ENCODE measurements around the gene PLEKHA7. TPM values are rescaled to one million over a fixed set of nuclear protein-coding genes. Genes with fewer than 3 reads are reported as not detected.

The PLEKHA7 gene
- total RNA-seq, 1 donor from 2014 or later = 18.2 TPM

- no peak for DNase-seq (ENCODE audit: low read depth, low spot score)
- no peak for TF ChIP-seq CTCF (conservative IDR thresholded peaks at IDR 0.05)
- no peaks in the 10 kb centered on the region for H3K27me3 Mint-ChIP-seq (ENCODE audit: low read depth)
- H3K9me3 Mint-ChIP-seq = no peaks in the 10 kb centered on the region
- peaks cover 8% of the 10 kb centered on the region for H3K4me1 Mint-ChIP-seq
- no peak overlapping the region for H3K4me3 Mint-ChIP-seq
- H3K36me3 Mint-ChIP-seq (ENCODE audit: low read depth) = peaks cover 3% of the 10 kb centered on the region
- peak overlapping the region; percentile 32 for H3K27ac Mint-ChIP-seq (ENCODE audit: unreplicated experiment)
Observed at GRCh38 chr11:16806791-16807190, 207.4 kb downstream of the PLEKHA7 start.

GRCh38 chr11:16805938-16806337 lies 208.3 kb downstream of the PLEKHA7 start:
- TF ChIP-seq CTCF (conservative IDR thresholded peaks at IDR 0.05) = no peak
- Mint-ChIP-seq H3K27ac (ENCODE audit: unreplicated experiment) (peak overlapping the region; percentile 19), H3K27me3 (ENCODE audit: low read depth) (no peaks in the 10 kb centered on the region), H3K4me3 (no peak overlapping the region), H3K9me3 (no peaks in the 10 kb centered on the region), H3K36me3 (ENCODE audit: low read depth) (peaks cover 3% of the 10 kb centered on the region), H3K4me1 (peaks cover 4% of the 10 kb centered on the region)
- no peak for DNase-seq (ENCODE audit: low read depth, low spot score)

GRCh38 chr11:16804104-16804947 lies 209.9 kb downstream of the PLEKHA7 start:
- H3K27me3 Mint-ChIP-seq (ENCODE audit: low read depth) = no peaks in the 10 kb centered on the region
- H3K36me3 Mint-ChIP-seq (ENCODE audit: low read depth) = peaks cover 3% of the 10 kb centered on the region
- TF ChIP-seq CTCF (conservative IDR thresholded peaks at IDR 0.05) = no peak
- H3K4me3 Mint-ChIP-seq = no peak overlapping the region
- H3K9me3 Mint-ChIP-seq = no peaks in the 10 kb centered on the region
- DNase-seq (ENCODE audit: low read depth, low spot score) = no peak
- H3K27ac Mint-ChIP-seq (ENCODE audit: unreplicated experiment) = no peak overlapping the region
- peaks cover 4% of the 10 kb centered on the region for H3K4me1 Mint-ChIP-seq

- DNase-seq (ENCODE audit: low read depth, low spot score) = no peak
- TF ChIP-seq CTCF (conservative IDR thresholded peaks at IDR 0.05) = no peak
- Mint-ChIP-seq H3K4me3 (no peak overlapping the region), H3K36me3 (ENCODE audit: low read depth) (peaks cover 3% of the 10 kb centered on the region), H3K27me3 (ENCODE audit: low read depth) (no peaks in the 10 kb centered on the region), H3K27ac (ENCODE audit: unreplicated experiment) (no peak overlapping the region), H3K9me3 (no peaks in the 10 kb centered on the region), H3K4me1 (peaks cover 4% of the 10 kb centered on the region)
Observed at GRCh38 chr11:16801288-16801980, 212.8 kb downstream of the PLEKHA7 start.

GRCh38 chr11:16800382-16800781 lies 213.8 kb downstream of the PLEKHA7 start:
- H3K9me3 Mint-ChIP-seq = no peaks in the 10 kb centered on the region
- H3K4me3 Mint-ChIP-seq = no peak overlapping the region
- peaks cover under 1% of the 10 kb centered on the region for H3K4me1 Mint-ChIP-seq
- no peak overlapping the region for H3K27ac Mint-ChIP-seq (ENCODE audit: unreplicated experiment)
- no peak for DNase-seq (ENCODE audit: low read depth, low spot score)
- TF ChIP-seq CTCF (conservative IDR thresholded peaks at IDR 0.05) = no peak
- no peaks in the 10 kb centered on the region for H3K36me3 Mint-ChIP-seq (ENCODE audit: low read depth)
- H3K27me3 Mint-ChIP-seq (ENCODE audit: low read depth) = no peaks in the 10 kb centered on the region
